Coronary artery (tissue), 2 donors: ENCODE results near the gene NME3.

Experiments used
- DNase-seq: peaks from one replicate; pipeline ENCODE4 v3.0.0-alpha.2; 2017; ENCODE audit warnings: low spot score
- H3K27ac ChIP-seq, 2 donors: fragments of 200-600 bp; sonication (generic); one replicate each; pipeline ENCODE4 v1.5.1; 2016 to 2019
- H3K4me3 ChIP-seq: fragments of 200-600 bp; sonication (generic); 2 replicates; pipeline ENCODE4 v1.5.1; 2016; ENCODE audit warnings: mild to moderate bottlenecking, moderate library complexity
- CTCF ChIP-seq: fragments of 200-600 bp; sonication (generic); IDR thresholded peaks from one replicate; pipeline ENCODE4 v1.5.1; 2019; ENCODE audit warnings: antibody characterized with exemption

Gene NME3

GRCh38 chr16:1751946-1752345 lies 19.4 kb downstream of the NME3 start:
- Histone ChIP-seq H3K4me3 (no peak overlapping the region), H3K27ac (no peak overlapping the region)
- DNase-seq: no peak
- TF ChIP-seq CTCF: no peak

GRCh38 chr16:1749152-1750117 lies 21.9 kb downstream of the NME3 start:
- Histone ChIP-seq H3K4me3 (no peak overlapping the region), H3K27ac (no peak overlapping the region)
- TF ChIP-seq CTCF: no peak
- no peak for DNase-seq

- no peak overlapping the region for H3K27ac ChIP-seq
- no peak for DNase-seq
- TF ChIP-seq CTCF: no peak
- H3K4me3 ChIP-seq: no peak overlapping the region
These were observed 23.4 kb downstream of the NME3 start for GRCh38 chr16:1747934-1748333.

- no peak for TF ChIP-seq CTCF
- no peak overlapping the region for H3K4me3 ChIP-seq
- no peak overlapping the region for H3K27ac ChIP-seq
- DNase-seq: no peak
These were observed 24.6 kb downstream of the NME3 start for GRCh38 chr16:1746693-1747195.

GRCh38 chr16:1745900-1746692 lies 25.2 kb downstream of the NME3 start:
- TF ChIP-seq CTCF: no peak
- DNase-seq: no peak
- H3K27ac ChIP-seq: no peak overlapping the region
- no peak overlapping the region for H3K4me3 ChIP-seq

GRCh38 chr16:1745181-1745899 lies 26.0 kb downstream of the NME3 start:
- no peak overlapping the region for H3K27ac ChIP-seq
- DNase-seq: no peak
- TF ChIP-seq CTCF: no peak
- no peak overlapping the region for H3K4me3 ChIP-seq
